DOHH2 (cell line): ENCODE results near the gene ELFN1.

Experiments used
- H3F3A ChIP-seq: fragments of 200-600 bp; sonication (generic), shearing (Covaris generic); 2 replicates; pipeline ENCODE4 v1.6.0; 2016; ENCODE audit warnings: antibody characterized with exemption, mild to moderate bottlenecking; ENCODE audit not compliant: control insufficient read depth, insufficient read depth
- H3K27ac ChIP-seq: fragments of 200-600 bp; sonication (generic); 2 replicates; pipeline ENCODE4 v1.5.1; 2014; ENCODE audit warnings: low read depth, mild to moderate bottlenecking, low read length, moderate library complexity
- H3K27me3 ChIP-seq: fragments of 200-600 bp; sonication (generic); 2 replicates; pipeline ENCODE4 v1.6.1; 2014; ENCODE audit warnings: mild to moderate bottlenecking, low read length, mixed read lengths; ENCODE audit not compliant: control insufficient read depth
- H3K36me3 ChIP-seq: fragments of 200-600 bp; sonication (generic); 2 replicates; pipeline ENCODE4 v1.6.1; 2014; ENCODE audit warnings: mild to moderate bottlenecking, low read length, moderate library complexity, mixed read lengths; ENCODE audit not compliant: control insufficient read depth
- H3K4me1 ChIP-seq: fragments of 200-600 bp; sonication (generic); 2 replicates; pipeline ENCODE4 v1.6.1; 2014; ENCODE audit warnings: mild to moderate bottlenecking, low read length, mixed read lengths; ENCODE audit not compliant: control insufficient read depth
- H3K4me2 ChIP-seq: fragments of 200-600 bp; sonication (generic); 2 replicates; pipeline ENCODE4 v1.6.0; 2014; ENCODE audit warnings: mild to moderate bottlenecking, low read length, moderate library complexity
- H3K4me3 ChIP-seq: fragments of 200-600 bp; sonication (generic); 2 replicates; pipeline ENCODE4 v1.5.1; 2014; ENCODE audit warnings: mild to moderate bottlenecking, low read length, mixed read lengths
- H3K79me2 ChIP-seq: fragments of 200-600 bp; sonication (generic); 2 replicates; pipeline ENCODE4 v1.6.1; 2014; ENCODE audit warnings: mild to moderate bottlenecking, low read length, mixed read lengths; ENCODE audit not compliant: control insufficient read depth
- H3K9me2 ChIP-seq: fragments of 200-600 bp; sonication (generic); replicated peaks from 2 replicates; pipeline ENCODE4 v1.6.1; 2014; ENCODE audit warnings: mild to moderate bottlenecking, low read length, mixed read lengths; ENCODE audit not compliant: control insufficient read depth
- H3K9me3 ChIP-seq: fragments of 200-600 bp; sonication (generic); 2 replicates; pipeline ENCODE4 v1.6.1; 2014; ENCODE audit warnings: antibody characterized with exemption, low read length, mixed read lengths; ENCODE audit not compliant: control insufficient read depth, insufficient read depth
- H4K20me1 ChIP-seq: fragments of 200-600 bp; sonication (generic); 2 replicates; pipeline ENCODE4 v1.6.0; 2014; ENCODE audit warnings: low read depth, mild to moderate bottlenecking, antibody characterized with exemption, low read length, moderate library complexity; ENCODE audit not compliant: control insufficient read depth, insufficient read depth
- EZH2phosphoT487 ChIP-seq: fragments of 200-600 bp; sonication (generic); IDR thresholded peaks from 2 replicates; pipeline ENCODE4 v1.6.1; 2017; ENCODE audit warnings: borderline replicate concordance, mild to moderate bottlenecking, antibody characterized with exemption, low read length, moderate library complexity, mixed read lengths
- TF ChIP-seq, protein P1 (sequence below): fragments of 200-600 bp; sonication (generic); IDR thresholded peaks from one replicate; pipeline ENCODE4 v1.5.1; 2014; ENCODE audit warnings: antibody characterized with exemption, mild to moderate bottlenecking, low read depth, low read length; ENCODE audit not compliant: poor library complexity, severe bottlenecking

ELFN1 gene

DNA sequence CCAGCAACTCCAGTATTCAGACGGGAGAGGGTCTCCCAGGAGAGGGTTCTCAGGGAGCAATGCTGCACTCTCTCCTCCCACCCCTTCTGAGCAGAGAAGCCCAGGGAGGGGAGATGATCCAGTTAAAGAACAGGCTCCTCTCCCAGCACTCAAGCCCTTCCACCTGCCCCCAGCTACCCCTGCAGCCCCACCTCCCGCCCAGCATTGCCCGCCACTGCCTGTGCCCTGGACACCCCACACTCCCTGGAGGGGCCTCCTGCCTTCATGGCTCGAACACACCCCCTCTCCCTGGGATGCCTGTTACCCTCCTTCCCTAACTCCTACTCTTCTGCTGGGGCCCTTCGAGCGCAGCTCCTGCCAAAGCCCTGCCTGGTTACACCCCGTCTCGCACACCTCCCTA, 66.8 kb downstream of the ELFN1 start:
- no peak overlapping the region for H3K27ac ChIP-seq
- H3K4me3 ChIP-seq, result no peak overlapping the region
- no peaks in the 10 kb centered on the region for H3K79me2 ChIP-seq
- no peak overlapping the region for H3K4me2 ChIP-seq
- 0 out of 2 replicates have a peak, but pooled peaks cover 8% of the 10 kb centered on the region for H4K20me1 ChIP-seq
- no peaks in the 10 kb centered on the region; the same call in 1 of the 2 replicates for H3K27me3 ChIP-seq
- no peaks in the 10 kb centered on the region for H3K9me3 ChIP-seq
- no peak for TF ChIP-seq EZH2phosphoT487
- TF ChIP-seq, protein P1, sequence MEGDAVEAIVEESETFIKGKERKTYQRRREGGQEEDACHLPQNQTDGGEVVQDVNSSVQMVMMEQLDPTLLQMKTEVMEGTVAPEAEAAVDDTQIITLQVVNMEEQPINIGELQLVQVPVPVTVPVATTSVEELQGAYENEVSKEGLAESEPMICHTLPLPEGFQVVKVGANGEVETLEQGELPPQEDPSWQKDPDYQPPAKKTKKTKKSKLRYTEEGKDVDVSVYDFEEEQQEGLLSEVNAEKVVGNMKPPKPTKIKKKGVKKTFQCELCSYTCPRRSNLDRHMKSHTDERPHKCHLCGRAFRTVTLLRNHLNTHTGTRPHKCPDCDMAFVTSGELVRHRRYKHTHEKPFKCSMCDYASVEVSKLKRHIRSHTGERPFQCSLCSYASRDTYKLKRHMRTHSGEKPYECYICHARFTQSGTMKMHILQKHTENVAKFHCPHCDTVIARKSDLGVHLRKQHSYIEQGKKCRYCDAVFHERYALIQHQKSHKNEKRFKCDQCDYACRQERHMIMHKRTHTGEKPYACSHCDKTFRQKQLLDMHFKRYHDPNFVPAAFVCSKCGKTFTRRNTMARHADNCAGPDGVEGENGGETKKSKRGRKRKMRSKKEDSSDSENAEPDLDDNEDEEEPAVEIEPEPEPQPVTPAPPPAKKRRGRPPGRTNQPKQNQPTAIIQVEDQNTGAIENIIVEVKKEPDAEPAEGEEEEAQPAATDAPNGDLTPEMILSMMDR, result no peak
- H3K4me1 ChIP-seq, result peaks cover 11% of the 10 kb centered on the region
- H3K9me2 ChIP-seq, result no peaks in the 10 kb centered on the region
- no peaks in the 10 kb centered on the region for H3K36me3 ChIP-seq
- no peaks in the 10 kb centered on the region for H3F3A ChIP-seq

DNA sequence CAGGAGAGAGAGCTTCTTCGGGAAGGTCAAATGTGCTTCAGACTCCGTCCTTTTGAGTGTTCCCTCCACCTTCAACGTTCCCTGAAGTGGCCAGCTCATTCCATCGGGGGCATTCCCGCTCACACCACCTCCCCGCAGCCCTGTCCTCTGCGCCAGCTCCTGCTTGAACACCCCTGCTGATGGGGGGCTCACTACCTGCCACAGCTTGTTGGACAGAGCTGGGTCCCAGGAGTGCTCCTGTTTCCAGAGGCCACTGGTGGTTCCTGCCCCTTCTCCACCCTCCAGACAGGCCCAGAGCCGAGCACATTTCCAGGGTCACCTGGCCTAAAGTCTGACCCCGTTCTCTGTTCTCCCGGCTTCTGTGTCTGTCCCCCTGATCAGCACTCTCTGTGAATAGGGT, 67.4 kb downstream of the ELFN1 start:
- Histone ChIP-seq H3K9me3 (no peaks in the 10 kb centered on the region), H3K4me1 (peaks cover 11% of the 10 kb centered on the region)

DNA sequence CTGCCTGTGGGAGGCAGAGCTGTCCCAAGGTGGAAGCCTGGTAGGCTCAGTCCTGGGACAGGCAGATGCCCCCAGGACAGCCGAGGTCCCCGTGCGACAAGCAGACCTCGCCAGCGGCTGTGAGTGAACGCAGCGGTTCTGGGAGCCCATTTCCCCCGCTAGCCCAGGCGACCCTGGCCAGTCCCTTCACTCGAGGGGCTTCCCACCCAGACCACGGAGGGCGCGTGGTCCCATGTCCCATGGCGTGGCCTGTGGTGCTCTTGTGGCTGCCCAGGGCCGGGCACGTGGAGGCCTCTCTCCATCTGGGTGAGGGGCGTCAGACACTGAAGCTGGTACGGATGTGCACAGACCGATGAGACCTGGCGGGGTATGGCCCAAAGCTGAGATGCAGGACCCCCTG, 67.9 kb downstream of the ELFN1 start:
- Histone ChIP-seq H3K4me2 (no peak overlapping the region), H3K27me3 (no peaks in the 10 kb centered on the region; the same call in 1 of the 2 replicates), H3F3A (no peaks in the 10 kb centered on the region), H3K9me3 (no peaks in the 10 kb centered on the region), H3K79me2 (no peaks in the 10 kb centered on the region), H3K9me2 (no peaks in the 10 kb centered on the region), H3K36me3 (no peaks in the 10 kb centered on the region), H4K20me1 (0 out of 2 replicates have a peak, but pooled peaks cover 6% of the 10 kb centered on the region), H3K4me1 (peaks cover 11% of the 10 kb centered on the region), H3K4me3 (no peak overlapping the region), H3K27ac (no peak overlapping the region)
- TF ChIP-seq EZH2phosphoT487, result no peak
- TF ChIP-seq, protein P1, result no peak

More for the DNA sequence above, 67.4 kb downstream of the ELFN1 start:
- H3K4me2 ChIP-seq, result no peak overlapping the region
- H3K79me2 ChIP-seq, result no peaks in the 10 kb centered on the region
- no peaks in the 10 kb centered on the region for H3K36me3 ChIP-seq
- no peak overlapping the region for H3K27ac ChIP-seq
- no peak overlapping the region for H3K4me3 ChIP-seq
- TF ChIP-seq, protein P1, result no peak
- TF ChIP-seq EZH2phosphoT487, result no peak
- no peaks in the 10 kb centered on the region for H3K9me2 ChIP-seq
- no peaks in the 10 kb centered on the region for H3F3A ChIP-seq
- no peaks in the 10 kb centered on the region; the same call in 1 of the 2 replicates for H3K27me3 ChIP-seq
- H4K20me1 ChIP-seq, result 0 out of 2 replicates have a peak, but pooled peaks cover 8% of the 10 kb centered on the region
